Measurements from ENCODE around the gene CDH24.

The CDH24 gene

DNA sequence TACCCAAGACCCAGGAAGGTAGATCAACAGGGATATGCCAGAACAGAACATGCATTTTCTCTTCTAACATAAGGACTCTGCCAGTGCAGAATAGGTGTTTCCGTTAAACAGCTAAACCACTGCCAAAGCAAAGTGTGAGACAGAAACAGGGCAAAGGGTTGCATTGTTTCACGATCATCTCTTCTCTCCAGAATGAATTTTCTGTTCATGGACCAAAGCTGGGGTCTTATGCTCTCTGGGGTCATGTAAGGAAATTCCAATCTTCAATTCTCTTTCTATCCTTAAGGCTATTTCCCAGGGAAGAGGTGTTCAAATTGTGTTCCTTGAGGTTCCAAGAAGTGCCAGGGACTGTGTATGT lies 33.5 kb downstream of the CDH24 start:
- Histone ChIP-seq H3K79me2 (ENCODE audit: insufficient read depth, low read length) (peaks cover 3% of the 10 kb centered on the region; the same call in 1 of the 2 replicates), H3K27me3 (ENCODE audit: insufficient read depth, low read length) (no peaks in the 10 kb centered on the region), H3K4me2 (ENCODE audit: low read length) (no peak overlapping the region), H3K27ac (ENCODE audit: low read depth, low read length, poor library complexity, severe bottlenecking) (no peak overlapping the region), H2AFZ (ENCODE audit: low read length) (no peak overlapping the region), H3K36me3 (ENCODE audit: insufficient read depth, low read length) (peaks cover 46% of the 10 kb centered on the region), H3K9ac (ENCODE audit: low read length) (no peak overlapping the region), H3F3A (ENCODE audit: insufficient read depth, low read length) (no peaks in the 10 kb centered on the region), H4K20me1 (ENCODE audit: insufficient read depth, low read length) (no peaks in the 10 kb centered on the region), H3K4me3 (ENCODE audit: low read depth, low read length, poor library complexity, severe bottlenecking) (no peak overlapping the region), H3K4me1 (ENCODE audit: insufficient read depth, low read length, severe bottlenecking) (no peaks in the 10 kb centered on the region), H3K9me3 (ENCODE audit: low read length) (no peaks in the 10 kb centered on the region), H3K9me2 (ENCODE audit: low read depth, low read length) (no peaks in the 10 kb centered on the region)
- TF ChIP-seq, protein P1, sequence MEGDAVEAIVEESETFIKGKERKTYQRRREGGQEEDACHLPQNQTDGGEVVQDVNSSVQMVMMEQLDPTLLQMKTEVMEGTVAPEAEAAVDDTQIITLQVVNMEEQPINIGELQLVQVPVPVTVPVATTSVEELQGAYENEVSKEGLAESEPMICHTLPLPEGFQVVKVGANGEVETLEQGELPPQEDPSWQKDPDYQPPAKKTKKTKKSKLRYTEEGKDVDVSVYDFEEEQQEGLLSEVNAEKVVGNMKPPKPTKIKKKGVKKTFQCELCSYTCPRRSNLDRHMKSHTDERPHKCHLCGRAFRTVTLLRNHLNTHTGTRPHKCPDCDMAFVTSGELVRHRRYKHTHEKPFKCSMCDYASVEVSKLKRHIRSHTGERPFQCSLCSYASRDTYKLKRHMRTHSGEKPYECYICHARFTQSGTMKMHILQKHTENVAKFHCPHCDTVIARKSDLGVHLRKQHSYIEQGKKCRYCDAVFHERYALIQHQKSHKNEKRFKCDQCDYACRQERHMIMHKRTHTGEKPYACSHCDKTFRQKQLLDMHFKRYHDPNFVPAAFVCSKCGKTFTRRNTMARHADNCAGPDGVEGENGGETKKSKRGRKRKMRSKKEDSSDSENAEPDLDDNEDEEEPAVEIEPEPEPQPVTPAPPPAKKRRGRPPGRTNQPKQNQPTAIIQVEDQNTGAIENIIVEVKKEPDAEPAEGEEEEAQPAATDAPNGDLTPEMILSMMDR (IDR thresholded peaks at IDR 0.05; ENCODE audit: low read length), result no peak
- TF ChIP-seq EZH2 (IDR thresholded peaks at IDR 0.05; ENCODE audit: borderline replicate concordance, low read length), result no peak

DNA sequence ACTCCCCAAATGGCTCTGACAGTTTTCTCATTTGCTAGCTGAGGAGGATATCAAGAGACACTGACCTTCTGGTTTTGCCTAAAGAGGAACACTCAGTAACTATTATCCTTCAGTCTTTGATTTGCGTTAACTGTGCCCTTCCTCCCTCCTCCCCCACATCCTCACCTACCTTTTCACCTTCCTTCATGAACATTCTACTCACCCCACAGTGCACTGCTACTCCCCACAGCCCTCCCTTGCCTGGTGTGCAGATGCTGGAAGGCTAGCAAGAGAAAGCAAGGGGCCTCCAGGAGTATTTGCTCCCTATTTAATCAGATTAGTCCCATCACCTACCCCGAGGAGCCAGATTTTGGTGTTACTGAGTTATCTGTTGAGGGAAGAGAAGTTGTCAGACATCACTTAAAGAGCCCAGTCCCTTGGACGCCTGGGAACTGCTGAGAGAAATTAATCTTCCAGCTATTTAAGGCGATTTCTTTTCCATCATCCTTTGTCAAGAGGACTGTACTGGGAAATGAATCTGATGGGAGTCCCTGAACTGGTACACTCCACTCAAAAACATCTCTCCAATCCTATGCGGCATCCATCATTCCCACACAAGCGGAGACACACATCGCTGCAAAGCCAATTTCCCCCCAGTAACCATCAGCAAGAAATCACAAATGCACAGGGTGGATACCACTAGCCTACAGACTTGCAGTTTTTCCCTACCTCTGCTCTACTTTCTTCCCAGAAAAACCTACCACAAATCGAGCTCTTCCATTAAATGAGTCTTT lies 34.1 kb downstream of the CDH24 start:
- Histone ChIP-seq H3K4me2 (ENCODE audit: low read length) (no peak overlapping the region), H3K9ac (ENCODE audit: low read length) (no peak overlapping the region), H3K79me2 (ENCODE audit: insufficient read depth, low read length) (no peaks in the 10 kb centered on the region), H2AFZ (ENCODE audit: low read length) (no peak overlapping the region), H3K27ac (ENCODE audit: low read depth, low read length, poor library complexity, severe bottlenecking) (no peak overlapping the region), H3K36me3 (ENCODE audit: insufficient read depth, low read length) (peaks cover 42% of the 10 kb centered on the region), H3K27me3 (ENCODE audit: insufficient read depth, low read length) (no peaks in the 10 kb centered on the region), H4K20me1 (ENCODE audit: insufficient read depth, low read length) (no peaks in the 10 kb centered on the region), H3K9me2 (ENCODE audit: low read depth, low read length) (no peaks in the 10 kb centered on the region), H3K4me1 (ENCODE audit: insufficient read depth, low read length, severe bottlenecking) (no peaks in the 10 kb centered on the region), H3K4me3 (ENCODE audit: low read depth, low read length, poor library complexity, severe bottlenecking) (no peak overlapping the region), H3F3A (ENCODE audit: insufficient read depth, low read length) (no peaks in the 10 kb centered on the region), H3K9me3 (ENCODE audit: low read length) (no peaks in the 10 kb centered on the region)
- TF ChIP-seq, protein P1 (IDR thresholded peaks at IDR 0.05; ENCODE audit: low read length), result no peak
- TF ChIP-seq EZH2 (IDR thresholded peaks at IDR 0.05; ENCODE audit: borderline replicate concordance, low read length), result no peak

DNA sequence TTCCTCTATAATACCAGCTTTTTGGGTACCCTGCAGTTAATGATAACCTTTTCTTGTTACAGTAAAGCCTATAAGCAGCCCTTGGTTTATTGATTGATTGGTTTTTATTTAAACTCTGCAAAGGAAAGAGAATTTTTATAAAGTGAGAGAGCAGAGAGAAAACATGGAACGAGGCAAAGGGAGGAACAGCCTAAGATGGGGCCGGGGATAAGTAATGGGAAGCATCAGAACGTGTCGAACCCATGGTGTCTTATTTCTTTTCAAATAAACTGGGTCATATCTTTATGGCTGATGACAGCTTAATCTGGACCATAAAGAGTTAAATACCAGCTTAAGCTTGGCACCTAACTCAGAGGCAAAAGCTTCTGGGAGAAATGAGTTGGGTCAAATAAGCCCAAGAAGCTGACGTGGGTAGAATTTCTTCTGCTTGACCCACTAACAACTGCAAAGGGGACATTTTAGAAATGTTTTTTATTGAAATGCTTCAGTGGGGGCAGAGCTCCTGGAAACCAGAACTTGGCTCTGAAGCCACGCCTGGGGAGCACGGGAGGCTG lies 35.4 kb downstream of the CDH24 start:
- Histone ChIP-seq H3K79me2 (ENCODE audit: insufficient read depth, low read length) (no peaks in the 10 kb centered on the region), H3K27ac (ENCODE audit: low read depth, low read length, poor library complexity, severe bottlenecking) (no peak overlapping the region), H2AFZ (ENCODE audit: low read length) (no peak overlapping the region), H3K9me2 (ENCODE audit: low read depth, low read length) (no peaks in the 10 kb centered on the region), H4K20me1 (ENCODE audit: insufficient read depth, low read length) (no peaks in the 10 kb centered on the region), H3K9me3 (ENCODE audit: low read length) (no peaks in the 10 kb centered on the region), H3K4me1 (ENCODE audit: insufficient read depth, low read length, severe bottlenecking) (no peaks in the 10 kb centered on the region), H3K9ac (ENCODE audit: low read length) (no peak overlapping the region), H3K4me2 (ENCODE audit: low read length) (no peak overlapping the region), H3K4me3 (ENCODE audit: low read depth, low read length, poor library complexity, severe bottlenecking) (no peak overlapping the region), H3K27me3 (ENCODE audit: insufficient read depth, low read length) (no peaks in the 10 kb centered on the region), H3K36me3 (ENCODE audit: insufficient read depth, low read length) (peaks cover 33% of the 10 kb centered on the region), H3F3A (ENCODE audit: insufficient read depth, low read length) (no peaks in the 10 kb centered on the region)
- TF ChIP-seq, protein P1 (IDR thresholded peaks at IDR 0.05; ENCODE audit: low read length), result no peak
